Astrocyte of the hippocampus (primary cell): ENCODE results near the gene NFAM1.

Experiments
- DNase-seq: peaks from one replicate; pipeline ENCODE4 v3.0.0; 2011; ENCODE audit warnings: low read depth, low spot score

Gene NFAM1

DNA sequence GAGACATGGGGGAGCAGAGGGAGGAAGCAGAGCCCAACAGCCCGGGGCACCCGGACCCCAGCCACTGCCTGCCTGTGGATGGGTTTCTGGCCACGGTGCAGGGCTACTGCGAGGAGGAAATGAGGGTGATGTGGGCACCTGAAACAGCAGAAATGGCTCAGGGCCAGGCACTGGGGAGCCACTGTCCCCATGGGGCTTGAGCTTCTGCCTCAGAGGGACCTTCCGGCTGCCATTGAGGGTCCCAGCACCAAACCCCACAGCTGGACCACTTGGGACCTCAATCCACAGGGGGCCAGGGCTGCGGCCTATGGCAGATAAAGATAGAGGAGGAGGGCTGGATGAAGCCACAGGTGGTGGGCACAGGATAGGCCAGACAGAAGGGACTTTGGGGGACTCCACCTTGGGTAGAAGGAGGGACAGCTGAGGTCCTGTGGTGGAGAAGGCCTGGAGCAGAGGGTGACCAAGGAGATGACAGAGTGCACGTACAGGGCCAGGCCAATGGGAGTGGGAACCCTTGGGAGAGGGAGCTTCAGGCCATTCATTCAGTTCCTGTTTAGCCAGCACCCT is 48.3 kb downstream of the NFAM1 start:
- DNase-seq, result no peak

DNA sequence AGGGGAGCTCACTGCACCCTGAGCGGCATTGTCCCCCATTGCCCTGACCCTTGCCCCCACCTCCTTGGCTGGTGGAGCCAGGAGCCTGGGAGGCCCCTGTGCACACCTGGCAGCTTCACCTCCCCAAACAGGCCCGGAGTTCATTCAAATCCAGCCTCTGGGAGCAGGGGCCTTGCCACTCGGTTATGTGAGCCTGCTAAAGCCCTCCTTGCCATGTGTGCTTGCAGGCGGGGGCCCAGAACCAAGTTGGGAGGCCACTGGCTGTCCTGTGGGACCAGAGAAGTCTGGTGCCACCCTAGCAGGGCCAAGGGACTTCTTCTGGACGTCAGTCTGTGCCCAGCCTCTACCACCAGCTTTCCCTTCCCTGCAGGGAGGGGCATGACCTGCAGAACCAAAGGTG is 48.9 kb downstream of the NFAM1 start:
- DNase-seq, result no peak

DNA sequence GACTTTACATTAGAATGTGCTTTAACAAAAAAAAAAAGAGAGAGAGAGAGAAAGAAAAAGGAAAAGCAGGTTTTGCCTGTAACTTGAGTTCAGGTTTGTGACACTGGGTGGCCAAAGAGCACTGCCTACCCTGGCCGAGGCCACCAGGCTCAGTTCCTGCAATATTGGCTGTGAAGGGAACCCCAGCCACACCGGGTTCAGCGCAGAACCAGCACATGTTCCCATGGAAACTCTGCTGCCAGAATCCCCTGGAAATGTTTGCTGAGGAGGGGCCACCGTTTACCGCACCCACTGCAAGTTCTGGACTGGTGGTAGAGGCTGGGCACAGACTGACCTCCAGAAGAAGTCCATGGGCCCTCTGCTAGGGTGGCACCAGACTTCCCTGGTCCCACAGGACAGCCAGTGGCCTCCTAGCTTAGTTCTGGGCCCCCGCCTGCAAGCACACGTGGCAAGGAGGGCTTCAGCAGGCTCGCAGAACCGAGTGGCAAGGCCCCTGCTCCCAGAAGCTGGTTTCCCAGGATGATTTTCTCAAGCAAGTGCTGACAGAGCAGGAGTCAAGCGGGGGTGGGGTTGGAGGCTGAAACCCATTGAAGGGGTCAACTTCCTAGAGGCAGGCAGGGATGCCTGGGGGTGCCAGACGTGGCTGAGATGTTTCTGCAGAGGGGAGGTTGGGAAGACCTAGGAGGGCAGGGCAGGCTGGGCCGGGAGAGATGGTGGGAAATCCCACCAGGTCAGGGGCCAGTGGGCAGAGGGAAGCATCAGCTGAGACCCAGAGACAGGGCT is 51.2 kb downstream of the NFAM1 start:
- DNase-seq, result no peak

DNA sequence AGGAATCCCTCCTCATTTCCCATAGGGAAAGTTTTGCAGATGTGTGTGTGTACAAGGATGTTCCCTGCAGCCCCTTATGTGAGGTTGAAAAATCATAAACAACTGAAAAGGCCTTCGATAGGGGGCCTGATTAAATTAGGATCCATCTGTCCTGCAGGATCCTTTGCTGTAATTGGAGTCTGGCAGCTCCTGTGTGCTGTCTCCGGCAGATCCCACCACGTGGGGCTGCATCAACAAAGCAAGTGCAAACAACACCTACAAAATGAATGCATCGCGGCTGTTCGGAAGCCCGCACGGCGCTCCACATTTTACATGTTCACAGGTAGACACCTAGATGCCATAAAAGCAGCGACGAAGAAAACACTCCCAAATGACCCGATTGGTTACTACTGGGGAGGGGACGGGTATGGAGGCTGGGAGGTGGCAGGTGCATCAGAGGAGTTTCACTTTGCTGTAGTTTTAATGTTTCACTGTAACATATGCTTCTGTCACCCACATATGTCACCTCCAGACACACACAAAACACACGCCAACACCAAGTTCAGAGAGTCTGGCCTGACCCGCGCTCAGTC is 52.2 kb downstream of the NFAM1 start:
- no peak for DNase-seq

- peak; percentile 21 for DNase-seq
Observed at GRCh38 chr22:42376711-42377554, 55.3 kb downstream of the NFAM1 start.

- no peak for DNase-seq
Observed at GRCh38 chr22:42375982-42376381, 56.2 kb downstream of the NFAM1 start.

GRCh38 chr22:42372976-42373375 is 59.2 kb downstream of the NFAM1 start:
- no peak for DNase-seq

DNA sequence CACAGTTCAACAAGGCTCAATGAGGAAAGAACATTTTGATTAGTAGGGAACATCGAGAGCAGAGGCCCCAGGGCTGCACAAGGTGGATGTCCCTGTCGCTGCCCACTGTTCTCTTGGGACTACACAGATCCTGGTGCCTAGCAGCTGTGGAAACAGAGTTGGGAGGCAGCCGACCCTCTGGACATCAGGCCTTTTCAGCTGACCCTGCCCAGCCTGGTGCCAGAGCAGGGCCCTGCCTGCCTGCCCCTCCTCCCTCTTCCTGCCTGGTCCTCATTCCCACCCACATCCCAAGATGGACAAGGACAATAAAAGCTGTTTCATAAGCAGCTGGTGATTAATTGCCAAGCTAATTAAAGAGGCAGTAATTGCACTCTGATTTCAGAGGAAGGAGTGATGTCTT is 60.7 kb downstream of the NFAM1 start:
- DNase-seq, result no peak

- DNase-seq, result no peak
Observed at GRCh38 chr22:42371099-42371498, 61.1 kb downstream of the NFAM1 start.

- peak; percentile 96 for DNase-seq
Observed at GRCh38 chr22:42369250-42370041, 62.8 kb downstream of the NFAM1 start.

DNA sequence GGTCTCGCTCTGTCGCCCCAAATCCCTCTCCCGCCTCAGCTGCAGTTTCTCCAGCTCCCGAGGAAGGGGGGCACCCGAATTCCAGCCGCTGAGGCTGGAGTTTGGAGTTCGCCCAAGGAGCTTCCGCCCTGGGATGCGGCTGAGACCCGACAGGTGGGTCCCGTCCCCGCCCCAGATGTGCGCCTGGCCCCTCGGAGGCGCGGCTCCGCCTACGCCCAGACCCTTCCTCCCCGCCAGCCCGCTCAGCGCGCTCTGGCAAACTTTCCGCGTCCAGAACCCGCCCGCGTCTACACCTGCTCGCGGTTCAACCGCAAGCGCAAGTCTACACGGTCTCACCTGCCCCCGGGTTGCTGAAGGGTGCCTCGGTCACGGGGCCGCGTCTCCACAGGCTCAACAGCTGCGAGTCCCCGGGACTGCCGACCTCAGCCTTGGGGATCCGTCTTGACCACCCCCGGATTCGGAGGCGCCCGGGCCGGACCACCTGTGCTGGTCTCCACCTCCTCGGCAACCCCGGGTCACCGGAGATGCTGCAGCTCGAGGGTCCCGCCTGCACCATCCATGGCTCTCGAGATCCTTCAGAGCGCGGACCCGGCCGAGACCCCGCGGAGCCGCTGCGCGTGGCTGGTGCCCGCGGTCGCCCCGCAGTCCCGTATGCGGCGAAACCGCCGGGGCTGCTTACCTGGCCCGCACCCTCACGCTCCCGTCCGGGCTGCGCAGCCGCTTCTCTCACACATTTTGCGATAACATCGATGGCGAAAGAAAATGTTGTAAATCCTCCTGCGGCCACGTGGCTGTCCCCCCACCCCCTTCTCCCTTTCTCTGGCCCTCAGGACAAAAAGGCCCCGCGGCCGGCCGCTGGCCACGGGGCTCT is 63.6 kb downstream of the NFAM1 start:
- no peak for DNase-seq

- DNase-seq, result no peak
Observed at GRCh38 chr22:42367980-42368378, 64.2 kb downstream of the NFAM1 start.

DNA sequence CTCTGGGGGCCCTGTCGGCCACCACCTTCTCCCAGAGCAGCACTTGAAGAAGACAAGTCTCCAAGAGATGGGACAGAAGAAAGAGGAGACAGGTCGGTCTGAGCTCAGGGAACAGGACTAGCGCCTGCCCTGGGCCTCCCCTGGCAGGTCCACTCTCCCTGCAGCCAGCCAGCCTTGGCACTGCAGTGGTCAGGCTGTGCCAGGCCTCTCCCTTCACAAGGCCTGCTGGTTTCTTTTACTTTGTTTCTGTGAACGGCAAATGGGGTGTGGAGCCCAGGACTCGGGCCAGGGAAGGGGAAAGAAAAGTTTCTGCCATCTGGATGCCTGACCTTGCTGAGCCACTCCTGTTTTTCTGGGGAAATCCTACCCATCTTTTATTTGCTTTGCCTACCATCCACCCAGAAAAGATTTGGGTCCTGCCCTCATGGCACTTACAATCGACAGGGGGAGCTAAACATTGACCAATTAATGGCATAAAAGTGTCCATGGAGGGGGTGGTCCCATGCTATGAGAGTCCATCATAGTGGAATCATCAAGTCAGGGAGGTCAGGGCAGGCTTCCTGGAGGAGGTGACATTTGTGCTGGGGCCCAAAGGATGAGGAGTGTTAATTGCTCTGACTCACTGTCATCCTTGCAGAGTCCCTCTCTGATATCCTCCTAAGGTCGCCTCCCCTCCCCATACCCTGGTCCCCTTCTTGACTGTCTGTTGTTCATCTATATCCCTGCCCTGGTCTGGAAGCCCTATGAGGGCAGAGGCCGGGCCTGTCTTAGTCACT is 65.2 kb downstream of the NFAM1 start:
- peak; percentile 49 for DNase-seq

- DNase-seq, result no peak
Observed at GRCh38 chr22:42365942-42366695, 66.1 kb downstream of the NFAM1 start.

DNA sequence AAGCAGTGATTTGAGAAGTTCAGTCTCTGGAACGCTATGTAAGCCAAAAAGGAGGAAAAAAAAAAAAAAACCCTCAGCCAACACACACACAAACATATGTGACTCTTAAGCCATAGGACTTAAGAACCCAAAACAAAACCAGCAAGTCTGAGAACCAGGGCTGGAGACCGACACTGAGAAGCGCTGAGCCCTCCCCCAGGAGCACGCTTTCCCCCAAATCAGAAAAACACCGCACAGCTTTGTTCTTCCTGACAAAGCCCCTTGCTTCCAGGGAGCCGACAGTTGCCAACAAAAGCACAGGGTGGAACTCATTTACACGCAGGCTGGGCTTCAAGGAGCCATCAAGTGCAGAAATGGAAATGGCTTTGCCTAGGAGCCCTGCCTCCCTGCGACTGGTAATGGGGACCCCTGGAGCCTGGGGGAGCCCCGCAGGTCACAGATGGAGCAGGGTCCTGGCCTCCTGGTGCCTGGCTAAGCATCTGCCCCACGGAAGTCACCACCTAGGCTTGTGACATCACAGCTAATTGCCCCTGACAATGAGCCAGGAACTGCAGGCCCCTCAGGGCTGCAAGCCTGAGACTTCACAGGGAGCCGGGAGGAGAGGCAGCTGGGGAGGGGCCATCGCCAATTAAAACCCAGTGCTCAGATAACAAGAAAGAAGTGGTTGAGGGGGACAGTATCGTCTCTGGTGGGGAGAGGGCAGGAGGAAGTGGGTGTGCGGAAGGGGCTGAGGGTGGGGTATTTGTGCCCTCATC is 66.9 kb downstream of the NFAM1 start:
- DNase-seq, result peak; percentile 85

GRCh38 chr22:42364604-42365110 is 67.5 kb downstream of the NFAM1 start:
- DNase-seq, result peak; percentile 46

GRCh38 chr22:42363892-42364291 is 68.3 kb downstream of the NFAM1 start:
- no peak for DNase-seq

DNA sequence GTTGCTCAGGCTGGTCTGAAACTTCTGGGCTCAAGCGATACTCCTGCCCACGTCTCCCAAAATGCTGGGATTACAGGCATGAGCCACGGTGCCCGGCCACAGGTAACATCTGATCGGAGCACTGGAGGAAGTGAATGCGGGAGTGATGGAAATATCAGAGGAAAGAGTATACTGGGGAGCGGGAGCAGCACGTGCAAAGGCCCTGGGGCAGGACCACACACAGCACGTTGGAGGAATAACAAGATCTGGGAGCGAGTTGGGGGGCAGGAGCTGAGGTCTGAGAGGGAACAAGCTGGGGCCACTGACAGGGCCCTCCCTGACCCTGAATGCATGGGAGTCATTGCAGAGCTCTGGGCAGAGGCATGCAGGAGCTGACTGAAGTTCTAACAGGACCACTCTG is 70.7 kb downstream of the NFAM1 start:
- no peak for DNase-seq
